Measurements from ENCODE around the gene TLN1.

The TLN1 gene

GRCh38 chr9:35657546-35658136 is 74.4 kb downstream of the TLN1 start, which contains the start of gene RMRP:
TSS of gene RMRP (minus strand) at chr9:35658019.
- peak within 1 kb of the TSS; percentile 93 to 98 for H3K9ac ChIP-seq (ENCODE audit: low read depth in 1 of 2, low read length in 2 of 2)
- H3K36me3 ChIP-seq (ENCODE audit: control insufficient read depth in 2 of 2, insufficient read depth in 2 of 2, low read length in 2 of 2), result peaks cover 0 to 13% of the 10 kb centered on the region in 2 donors
- peaks cover 33 to 38% of the 10 kb centered on the region in 2 donors for H3K4me1 ChIP-seq (ENCODE audit: control insufficient read depth in 2 of 2, insufficient read depth in 2 of 2, low read length in 2 of 2)
- H3K27me3 ChIP-seq (ENCODE audit: control insufficient read depth in 2 of 2, insufficient read depth in 2 of 2, low read length in 2 of 2), result no peaks in the 10 kb centered on the region
- peak within 1 kb of the TSS; percentile 91 to 94 for H3K4me3 ChIP-seq (ENCODE audit: low read length in 2 of 2)
- peak within 1 kb of the TSS; percentile 99 for H3K27ac ChIP-seq (ENCODE audit: low read depth in 2 of 2, low read length in 2 of 2)
- H3K9me3 ChIP-seq (ENCODE audit: control insufficient read depth in 2 of 2, low read length in 2 of 2), result no peaks in the 10 kb centered on the region

DNA sequence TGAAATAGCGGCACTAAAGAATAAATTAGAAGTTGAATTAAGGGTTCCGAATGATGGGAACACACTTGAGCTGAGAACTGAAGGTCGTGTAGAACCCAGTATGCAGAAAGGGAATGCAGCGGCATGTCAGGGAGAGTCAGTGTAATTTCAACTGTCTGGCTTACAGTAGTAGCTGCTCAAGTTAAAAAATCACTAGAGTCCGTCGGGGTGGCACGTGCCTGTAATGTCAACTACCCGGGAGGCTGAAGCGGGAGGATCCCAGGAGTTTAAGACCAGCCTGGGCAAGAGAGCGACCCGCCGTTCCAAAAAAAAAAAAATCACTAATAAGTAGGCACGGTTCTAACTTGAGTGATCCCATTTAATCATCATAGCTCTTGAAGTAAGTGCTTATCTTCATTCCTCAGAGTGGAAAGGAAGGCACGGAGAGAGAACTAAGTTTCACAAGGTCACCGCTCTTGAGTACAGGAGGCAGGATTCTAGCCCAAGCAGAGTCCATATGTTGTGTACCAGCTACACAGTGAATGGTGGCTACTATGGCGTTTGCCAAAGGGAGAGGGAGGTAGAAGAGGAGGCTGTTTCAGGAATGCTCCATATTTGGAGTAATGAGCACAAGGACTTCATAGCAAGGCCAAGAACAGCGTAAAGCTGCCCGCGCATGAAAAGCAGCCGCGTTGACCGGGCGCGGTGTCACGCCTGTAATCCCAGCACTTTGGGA is 75.0 kb downstream of the TLN1 start:
- Histone ChIP-seq H3K9me3 (ENCODE audit: control insufficient read depth in 2 of 2, low read length in 2 of 2) (no peaks in the 10 kb centered on the region), H3K9ac (ENCODE audit: low read depth in 1 of 2, low read length in 2 of 2) (peak overlapping the region; percentile 72 to 86), H3K4me3 (ENCODE audit: low read length in 2 of 2) (peak overlapping the region; percentile 63 to 91), H3K27me3 (ENCODE audit: control insufficient read depth in 2 of 2, insufficient read depth in 2 of 2, low read length in 2 of 2) (no peaks in the 10 kb centered on the region), H3K4me1 (ENCODE audit: control insufficient read depth in 2 of 2, insufficient read depth in 2 of 2, low read length in 2 of 2) (peaks cover 35 to 39% of the 10 kb centered on the region in 2 donors), H3K36me3 (ENCODE audit: control insufficient read depth in 2 of 2, insufficient read depth in 2 of 2, low read length in 2 of 2) (peaks cover 0 to 10% of the 10 kb centered on the region in 2 donors), H3K27ac (ENCODE audit: low read depth in 2 of 2, low read length in 2 of 2) (peak overlapping the region; percentile 99)

- H3K4me3 ChIP-seq (ENCODE audit: low read length in 2 of 2), result no peak overlapping the region
- H3K9me3 ChIP-seq (ENCODE audit: control insufficient read depth in 2 of 2, low read length in 2 of 2), result no peaks in the 10 kb centered on the region
- no peaks in the 10 kb centered on the region for H3K27me3 ChIP-seq (ENCODE audit: control insufficient read depth in 2 of 2, insufficient read depth in 2 of 2, low read length in 2 of 2)
- H3K27ac ChIP-seq (ENCODE audit: low read depth in 2 of 2, low read length in 2 of 2), result peak overlapping the region in 1 of 2 donors; percentile 99
- H3K4me1 ChIP-seq (ENCODE audit: control insufficient read depth in 2 of 2, insufficient read depth in 2 of 2, low read length in 2 of 2), result peaks cover 32 to 37% of the 10 kb centered on the region in 2 donors
- peaks cover 0 to 9% of the 10 kb centered on the region in 2 donors for H3K36me3 ChIP-seq (ENCODE audit: control insufficient read depth in 2 of 2, insufficient read depth in 2 of 2, low read length in 2 of 2)
- no peak overlapping the region for H3K9ac ChIP-seq (ENCODE audit: low read depth in 1 of 2, low read length in 2 of 2)
These were observed 75.6 kb downstream of the TLN1 start for GRCh38 chr9:35656348-35656747.

GRCh38 chr9:35653611-35654010 is 78.4 kb downstream of the TLN1 start:
- no peaks in the 10 kb centered on the region for H3K9me3 ChIP-seq (ENCODE audit: control insufficient read depth in 2 of 2, low read length in 2 of 2)
- H3K27me3 ChIP-seq (ENCODE audit: control insufficient read depth in 2 of 2, insufficient read depth in 2 of 2, low read length in 2 of 2), result no peaks in the 10 kb centered on the region
- no peak overlapping the region for H3K4me3 ChIP-seq (ENCODE audit: low read length in 2 of 2)
- H3K9ac ChIP-seq (ENCODE audit: low read depth in 1 of 2, low read length in 2 of 2), result no peak overlapping the region
- no peaks in the 10 kb centered on the region for H3K36me3 ChIP-seq (ENCODE audit: control insufficient read depth in 2 of 2, insufficient read depth in 2 of 2, low read length in 2 of 2)
- no peak overlapping the region for H3K27ac ChIP-seq (ENCODE audit: low read depth in 2 of 2, low read length in 2 of 2)
- peaks cover 18 to 21% of the 10 kb centered on the region in 2 donors for H3K4me1 ChIP-seq (ENCODE audit: control insufficient read depth in 2 of 2, insufficient read depth in 2 of 2, low read length in 2 of 2)

DNA sequence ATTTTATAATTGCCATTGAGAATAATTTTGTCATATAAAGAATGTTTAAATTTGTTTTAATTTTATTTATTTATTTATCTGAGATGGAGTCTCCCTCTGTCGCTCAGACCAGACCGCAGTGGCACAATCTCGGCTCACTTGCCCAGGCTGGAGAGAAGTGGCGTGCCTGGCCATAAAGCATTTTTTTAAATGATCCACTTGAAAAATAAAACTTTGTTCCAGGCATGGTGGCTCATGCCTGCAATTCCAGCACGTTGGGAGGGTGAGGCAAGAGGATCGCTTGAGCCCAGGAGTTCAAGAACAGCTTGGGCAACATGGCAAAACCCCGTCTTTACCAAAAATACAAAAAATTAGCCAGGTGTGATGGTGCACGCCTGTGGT is 79.2 kb downstream of the TLN1 start:
- Histone ChIP-seq H3K4me1 (ENCODE audit: control insufficient read depth in 2 of 2, insufficient read depth in 2 of 2, low read length in 2 of 2) (peaks cover 18 to 20% of the 10 kb centered on the region in 2 donors), H3K9me3 (ENCODE audit: control insufficient read depth in 2 of 2, low read length in 2 of 2) (no peaks in the 10 kb centered on the region), H3K36me3 (ENCODE audit: control insufficient read depth in 2 of 2, insufficient read depth in 2 of 2, low read length in 2 of 2) (no peaks in the 10 kb centered on the region), H3K27ac (ENCODE audit: low read depth in 2 of 2, low read length in 2 of 2) (peak overlapping the region; percentile 62 to 84), H3K4me3 (ENCODE audit: low read length in 2 of 2) (no peak overlapping the region), H3K27me3 (ENCODE audit: control insufficient read depth in 2 of 2, insufficient read depth in 2 of 2, low read length in 2 of 2) (no peaks in the 10 kb centered on the region), H3K9ac (ENCODE audit: low read depth in 1 of 2, low read length in 2 of 2) (no peak overlapping the region)

DNA sequence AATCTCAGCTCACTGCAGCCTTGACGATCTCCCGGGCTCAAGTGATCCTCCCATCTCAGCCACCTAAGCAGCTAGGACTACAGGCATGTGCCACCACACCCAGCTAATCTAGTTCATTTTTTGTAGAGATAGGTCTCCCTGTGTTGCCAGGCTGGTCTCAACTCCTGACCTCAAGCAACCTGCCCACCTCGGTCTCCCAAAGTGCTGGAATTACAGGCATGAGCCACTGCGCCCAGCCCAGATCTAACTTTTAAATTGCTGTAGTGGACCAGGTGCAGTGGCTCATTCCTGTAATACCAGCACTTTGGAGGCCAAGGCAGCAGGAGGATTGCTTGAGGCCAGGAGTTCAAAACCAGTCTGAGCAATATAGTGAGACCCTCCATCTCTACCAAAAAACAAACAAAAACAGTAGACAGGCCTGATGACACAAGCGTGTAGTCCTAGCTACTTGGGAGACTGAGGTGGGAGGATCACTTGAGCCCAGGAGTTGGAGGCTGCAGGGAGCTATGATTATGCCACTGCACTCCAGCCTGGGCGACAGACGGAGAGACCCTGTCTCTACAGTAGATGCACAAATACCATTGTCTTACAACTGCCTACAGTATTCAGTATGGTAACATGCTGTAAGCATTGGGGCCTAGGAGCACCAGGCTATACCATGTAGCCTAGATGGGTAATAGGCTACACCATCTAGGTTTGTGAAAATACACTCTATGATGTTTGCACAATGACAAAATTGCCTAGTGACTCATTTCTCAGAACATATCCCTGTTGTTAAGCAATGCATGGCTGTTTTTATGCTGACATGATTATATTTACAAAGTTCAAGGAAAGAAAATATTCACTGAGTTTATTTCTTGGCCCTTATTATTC is 79.8 kb downstream of the TLN1 start:
- Histone ChIP-seq H3K4me1 (ENCODE audit: control insufficient read depth in 2 of 2, insufficient read depth in 2 of 2, low read length in 2 of 2) (peaks cover 18 to 19% of the 10 kb centered on the region in 2 donors), H3K9ac (ENCODE audit: low read depth in 1 of 2, low read length in 2 of 2) (no peak overlapping the region), H3K27ac (ENCODE audit: low read depth in 2 of 2, low read length in 2 of 2) (peak overlapping the region; percentile 81 to 89), H3K4me3 (ENCODE audit: low read length in 2 of 2) (no peak overlapping the region), H3K9me3 (ENCODE audit: control insufficient read depth in 2 of 2, low read length in 2 of 2) (no peaks in the 10 kb centered on the region), H3K27me3 (ENCODE audit: control insufficient read depth in 2 of 2, insufficient read depth in 2 of 2, low read length in 2 of 2) (no peaks in the 10 kb centered on the region), H3K36me3 (ENCODE audit: control insufficient read depth in 2 of 2, insufficient read depth in 2 of 2, low read length in 2 of 2) (no peaks in the 10 kb centered on the region)

GRCh38 chr9:35650341-35651158 is 81.4 kb downstream of the TLN1 start, which contains the start of gene SIT1:
TSS of gene SIT1 (minus strand) at chr9:35650931. CDS start at chr9:35650853, 78 bp downstream.
- Histone ChIP-seq H3K27ac (ENCODE audit: low read depth in 2 of 2, low read length in 2 of 2) (peak within 1 kb of the TSS; percentile 81 to 89), H3K9ac (ENCODE audit: low read depth in 1 of 2, low read length in 2 of 2) (peak within 1 kb of the TSS in 1 of 2 donors; percentile 24), H3K36me3 (ENCODE audit: control insufficient read depth in 2 of 2, insufficient read depth in 2 of 2, low read length in 2 of 2) (no peaks in the 10 kb centered on the region), H3K27me3 (ENCODE audit: control insufficient read depth in 2 of 2, insufficient read depth in 2 of 2, low read length in 2 of 2) (no peaks in the 10 kb centered on the region), H3K4me1 (ENCODE audit: control insufficient read depth in 2 of 2, insufficient read depth in 2 of 2, low read length in 2 of 2) (peaks cover 22 to 23% of the 10 kb centered on the region in 2 donors), H3K9me3 (ENCODE audit: control insufficient read depth in 2 of 2, low read length in 2 of 2) (no peaks in the 10 kb centered on the region), H3K4me3 (ENCODE audit: low read length in 2 of 2) (peak within 1 kb of the TSS; percentile 39 to 58)

GRCh38 chr9:35649431-35650340 is 82.3 kb downstream of the TLN1 start:
- Histone ChIP-seq H3K27ac (ENCODE audit: low read depth in 2 of 2, low read length in 2 of 2) (peak overlapping the region in 1 of 2 donors; percentile 52), H3K4me1 (ENCODE audit: control insufficient read depth in 2 of 2, insufficient read depth in 2 of 2, low read length in 2 of 2) (peaks cover 22 to 24% of the 10 kb centered on the region in 2 donors), H3K27me3 (ENCODE audit: control insufficient read depth in 2 of 2, insufficient read depth in 2 of 2, low read length in 2 of 2) (no peaks in the 10 kb centered on the region), H3K4me3 (ENCODE audit: low read length in 2 of 2) (peak overlapping the region; percentile 39 to 58), H3K9me3 (ENCODE audit: control insufficient read depth in 2 of 2, low read length in 2 of 2) (no peaks in the 10 kb centered on the region), H3K9ac (ENCODE audit: low read depth in 1 of 2, low read length in 2 of 2) (no peak overlapping the region), H3K36me3 (ENCODE audit: control insufficient read depth in 2 of 2, insufficient read depth in 2 of 2, low read length in 2 of 2) (no peaks in the 10 kb centered on the region)
